ENCODE results near the gene TNRC6C.

DNA sequence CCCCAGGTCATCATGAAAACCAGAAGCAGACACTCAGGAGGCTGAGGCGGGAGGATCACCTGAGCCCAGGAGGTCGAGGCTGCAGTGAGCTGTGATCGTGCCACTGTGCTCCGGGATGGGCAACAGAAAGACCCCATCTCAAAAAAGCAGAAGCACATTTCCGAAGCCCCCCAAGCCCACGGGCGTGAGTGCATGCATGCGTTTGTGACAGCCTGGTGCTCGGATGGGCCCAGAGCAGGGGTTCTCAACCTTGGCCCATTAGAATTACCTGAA is 150.9 kb downstream of the TNRC6C start:
- TF ChIP-seq, protein P1, sequence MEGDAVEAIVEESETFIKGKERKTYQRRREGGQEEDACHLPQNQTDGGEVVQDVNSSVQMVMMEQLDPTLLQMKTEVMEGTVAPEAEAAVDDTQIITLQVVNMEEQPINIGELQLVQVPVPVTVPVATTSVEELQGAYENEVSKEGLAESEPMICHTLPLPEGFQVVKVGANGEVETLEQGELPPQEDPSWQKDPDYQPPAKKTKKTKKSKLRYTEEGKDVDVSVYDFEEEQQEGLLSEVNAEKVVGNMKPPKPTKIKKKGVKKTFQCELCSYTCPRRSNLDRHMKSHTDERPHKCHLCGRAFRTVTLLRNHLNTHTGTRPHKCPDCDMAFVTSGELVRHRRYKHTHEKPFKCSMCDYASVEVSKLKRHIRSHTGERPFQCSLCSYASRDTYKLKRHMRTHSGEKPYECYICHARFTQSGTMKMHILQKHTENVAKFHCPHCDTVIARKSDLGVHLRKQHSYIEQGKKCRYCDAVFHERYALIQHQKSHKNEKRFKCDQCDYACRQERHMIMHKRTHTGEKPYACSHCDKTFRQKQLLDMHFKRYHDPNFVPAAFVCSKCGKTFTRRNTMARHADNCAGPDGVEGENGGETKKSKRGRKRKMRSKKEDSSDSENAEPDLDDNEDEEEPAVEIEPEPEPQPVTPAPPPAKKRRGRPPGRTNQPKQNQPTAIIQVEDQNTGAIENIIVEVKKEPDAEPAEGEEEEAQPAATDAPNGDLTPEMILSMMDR (IDR thresholded peaks at IDR 0.05): no peak
- no peak for TF ChIP-seq POLR2A (IDR thresholded peaks at IDR 0.05)
